Measurements from ENCODE around the gene PTER. TPM values are rescaled to one million over a fixed set of nuclear protein-coding genes. Genes with fewer than 3 reads are reported as not detected.

The PTER gene
- total and polyA plus RNA-seq, 2 of the 13 experiments (the other 11 are each of a cell fraction or from before 2014, with no cell fraction given) = 6.1 to 6.6 TPM

GRCh38 chr10:16429539-16429938 lies 7.3 kb upstream of the PTER start:
- FAIRE-seq (no peak), DNase-seq (ENCODE audit: low spot score) (no peak), ATAC-seq (no peak)
- BruUV-seq (replicated peaks) = no TSS peak
- Histone ChIP-seq H2AFZ (ENCODE audit: low read length) (no peak overlapping the region), H3K79me2 (ENCODE audit: insufficient read depth, low read length) (no peaks in the 10 kb centered on the region), H3K4me3 (replicated peaks in 1 of 3; ENCODE audit: insufficient read depth in 1 of 3, low read depth in 2 of 3, low read length in 3 of 3) (no peak overlapping the region), H3K36me3 (replicated peaks in 1 of 2; ENCODE audit: control insufficient read depth in 1 of 2, insufficient read depth in 2 of 2, low read length in 2 of 2) (no peaks in the 10 kb centered on the region), H3K4me2 (ENCODE audit: low read depth, low read length) (no peak overlapping the region), H3K4me1 (ENCODE audit: insufficient read depth, low read length) (no peaks in the 10 kb centered on the region), H4K20me1 (ENCODE audit: insufficient read depth, low read length) (no peaks in the 10 kb centered on the region), H3K27me3 (ENCODE audit: control insufficient read depth in 1 of 2, insufficient read depth in 2 of 2, low read length in 2 of 2) (no peaks in the 10 kb centered on the region), H3K9ac (ENCODE audit: insufficient read depth, low read depth, low read length) (no peak overlapping the region), H3K9me3 (ENCODE audit: low read length) (no peaks in the 10 kb centered on the region), H3K27ac (ENCODE audit: extremely low read length, insufficient read depth, low read length) (no peak overlapping the region)
- ChIA-PET POLR2A (no interaction called here), CTCF (ENCODE audit: low intra/inter-chr PET ratio, low total read pairs) (no interaction called here)
- in situ Hi-C loops (cut with HindIII; ENCODE audit: extremely low pct_ligation_motif_present, low pct_unique_long_range_greater_than_20kb) (no loop called here), intact Hi-C loops (cut with micrococcal nuclease; ENCODE audit: unreplicated experiment) (no loop called here)
- TF ChIP-seq KMT2A (CRISPR knock-in tag; IDR thresholded peaks at IDR 0.05) (no peak), HOXA3 (CRISPR knock-in tag; IDR thresholded peaks at IDR 0.05) (no peak), ZNF839 (CRISPR knock-in tag; IDR thresholded peaks at IDR 0.05; ENCODE audit: borderline replicate concordance) (no peak), ZNF30 (CRISPR knock-in tag; IDR thresholded peaks at IDR 0.05) (no peak), ZNF800 (CRISPR knock-in tag; IDR thresholded peaks at IDR 0.05) (no peak), ZNF564 (CRISPR knock-in tag; IDR thresholded peaks at IDR 0.05) (no peak), REL (CRISPR knock-in tag; conservative IDR thresholded peaks at IDR 0.05) (no peak)
- 43% methylated on average over 6 of the region's 6 CpGs for WGBS (ENCODE audit: low lambda C conversion rate)

GRCh38 chr10:16436367-16436757 lies 448 bp upstream of the PTER start:
- POLR2A ChIA-PET = no interaction called here
- no peak for FAIRE-seq
- no peaks in the 10 kb centered on the region for H3K27me3 ChIP-seq (ENCODE audit: control insufficient read depth in 1 of 2, insufficient read depth in 2 of 2, low read length in 2 of 2)
- H3K4me3 ChIP-seq (replicated peaks in 1 of 3; ENCODE audit: insufficient read depth in 1 of 3, low read depth in 2 of 3, low read length in 3 of 3) = peak overlapping the region; percentile 15 to 72 (median 15); a peak in 3 of 6 replicates
- no peaks in the 10 kb centered on the region for H3K79me2 ChIP-seq (ENCODE audit: insufficient read depth, low read length)
- intact Hi-C loops (cut with micrococcal nuclease; ENCODE audit: unreplicated experiment) = loop anchor here (5.0 kb wide), 1 partner anchor 54 kb away; no protein-coding TSS in a partner anchor
- no peaks in the 10 kb centered on the region for H3K9me3 ChIP-seq (ENCODE audit: low read length)
- H3K27ac ChIP-seq (ENCODE audit: extremely low read length, insufficient read depth, low read length) = no peak overlapping the region
- H2AFZ ChIP-seq (ENCODE audit: low read length) = no peak overlapping the region
- WGBS (ENCODE audit: low lambda C conversion rate) = 13% methylated on average over 9 of the region's 9 CpGs
- TF ChIP-seq HDAC6 (IDR thresholded peaks at IDR 0.05; ENCODE audit: low read depth, low read length) (no peak), ASH2L (IDR thresholded peaks at IDR 0.05; ENCODE audit: insufficient read length, low read depth, low read length) (peak; percentile 35)
- H3K4me1 ChIP-seq (ENCODE audit: insufficient read depth, low read length) = peaks cover 20% of the 10 kb centered on the region
- no peak overlapping the region for H3K9ac ChIP-seq (ENCODE audit: insufficient read depth, low read depth, low read length)
- peak overlapping the region; percentile 64 for H3K4me2 ChIP-seq (ENCODE audit: low read depth, low read length)
- CTCF ChIA-PET (ENCODE audit: low intra/inter-chr PET ratio, low total read pairs) = no interaction called here
- in situ Hi-C loops (cut with HindIII; ENCODE audit: extremely low pct_ligation_motif_present, low pct_unique_long_range_greater_than_20kb) = no loop called here
- no TSS peak for BruUV-seq (replicated peaks)
- H3K36me3 ChIP-seq (replicated peaks in 1 of 2; ENCODE audit: control insufficient read depth in 1 of 2, insufficient read depth in 2 of 2, low read length in 2 of 2) = no peaks in the 10 kb centered on the region
- peak; percentile 11 for ATAC-seq
- H4K20me1 ChIP-seq (ENCODE audit: insufficient read depth, low read length) = no peaks in the 10 kb centered on the region
- DNase-seq (ENCODE audit: low spot score) = no peak
